CD4-positive, CD25-positive, alpha-beta regulatory T cell (primary cell): ENCODE results near the gene ZDHHC24. TPM values are rescaled to one million over a fixed set of nuclear protein-coding genes. Genes with fewer than 3 reads are reported as not detected.

Source experiments
- ATAC-seq, 2 donors: fragments of 150-1000 bp; cut with Tn5 transposase; one replicate each; pipeline ENCODE4 v1.10.0; 2021; ENCODE audit warnings: low read depth in 2 of 2, moderate number of reproducible peaks in 2 of 2, moderate library complexity in 1 of 2
- DNase-seq, 3 donors: peaks; one replicate each; pipeline versions ENCODE4 v3.0.0 to v3.0.0-alpha.2; 2012 to 2022; ENCODE audit warnings: mixed read lengths in 1 of 3
- H3K27ac ChIP-seq: one replicate; pipeline ENCODE4 v1.7.0; 2013; ENCODE audit warnings: mild to moderate bottlenecking, low read length; ENCODE audit not compliant: insufficient read depth, poor library complexity, severe bottlenecking
- H3K27me3 ChIP-seq: one replicate; pipeline ENCODE4 v1.7.0; 2013; ENCODE audit warnings: low read length; ENCODE audit not compliant: control insufficient read depth, insufficient read depth
- H3K36me3 ChIP-seq: one replicate; pipeline ENCODE4 v1.7.0; 2013; ENCODE audit warnings: mild to moderate bottlenecking, low read length, moderate library complexity; ENCODE audit not compliant: control insufficient read depth, insufficient read depth
- H3K4me1 ChIP-seq: 2 replicates; pipeline ENCODE4 v1.7.0; 2013; ENCODE audit warnings: mild to moderate bottlenecking, low read length; ENCODE audit not compliant: insufficient read depth, control insufficient read depth, poor library complexity, severe bottlenecking
- H3K4me3 ChIP-seq: one replicate; pipeline ENCODE4 v1.7.0; 2013; ENCODE audit warnings: low read depth, mild to moderate bottlenecking, low read length, moderate library complexity
- H3K9me3 ChIP-seq, 2 experiments: 1 replicate in 1 of 2; 2 replicates in 1 of 2; pipeline ENCODE4 v1.7.0; 2013; ENCODE audit warnings: low read length in 2 of 2, mild to moderate bottlenecking in 1 of 2, moderate library complexity in 1 of 2; ENCODE audit not compliant: control insufficient read depth in 2 of 2
- H3K27ac Mint-ChIP-seq, 3 donors: one replicate each; pipeline ENCODE4 v1.8.0; 2020 to 2022; ENCODE audit warnings: mild to moderate bottlenecking in 3 of 3, mixed read lengths in 3 of 3, moderate library complexity in 2 of 3
- H3K27me3 Mint-ChIP-seq: one replicate; pipeline ENCODE4 v1.8.0; 2022; ENCODE audit warnings: mild to moderate bottlenecking, mixed read lengths
- H3K36me3 Mint-ChIP-seq: one replicate; pipeline ENCODE4 v1.8.0; 2020; ENCODE audit warnings: mixed read lengths
- H3K4me1 Mint-ChIP-seq, 4 donors: one replicate each; pipeline ENCODE4 v1.8.0; 2020 to 2022; ENCODE audit warnings: mixed read lengths in 4 of 4, mild to moderate bottlenecking in 1 of 4
- H3K4me3 Mint-ChIP-seq, 4 donors: one replicate each; pipeline ENCODE4 v1.8.0; 2020 to 2022; ENCODE audit warnings: mild to moderate bottlenecking in 4 of 4, mixed read lengths in 4 of 4, moderate library complexity in 3 of 4
- H3K9me3 Mint-ChIP-seq, 7 donors: one replicate each; pipeline ENCODE4 v1.8.0; 2020 to 2022; ENCODE audit warnings: mixed read lengths in 7 of 7, mild to moderate bottlenecking in 3 of 7, moderate library complexity in 2 of 7
- polyA plus RNA-seq, 4 donors: library from polyadenylated mRNA; unstranded; fragments of 300-500 nt; fragmentation: Illumina TruSeq; gene quantifications; one replicate each; pipeline ENCODE4 v1.2.3, GENCODE V29; 2021
- total RNA-seq: library from RNA; stranded (reverse); gene quantifications from one replicate; pipeline ENCODE4 v1.2.3, GENCODE V29; 2022

ZDHHC24 gene
- total and polyA plus RNA-seq, 5 donors from 2014 or later, result 14.1 to 20.6 (median 15.3) TPM

DNA sequence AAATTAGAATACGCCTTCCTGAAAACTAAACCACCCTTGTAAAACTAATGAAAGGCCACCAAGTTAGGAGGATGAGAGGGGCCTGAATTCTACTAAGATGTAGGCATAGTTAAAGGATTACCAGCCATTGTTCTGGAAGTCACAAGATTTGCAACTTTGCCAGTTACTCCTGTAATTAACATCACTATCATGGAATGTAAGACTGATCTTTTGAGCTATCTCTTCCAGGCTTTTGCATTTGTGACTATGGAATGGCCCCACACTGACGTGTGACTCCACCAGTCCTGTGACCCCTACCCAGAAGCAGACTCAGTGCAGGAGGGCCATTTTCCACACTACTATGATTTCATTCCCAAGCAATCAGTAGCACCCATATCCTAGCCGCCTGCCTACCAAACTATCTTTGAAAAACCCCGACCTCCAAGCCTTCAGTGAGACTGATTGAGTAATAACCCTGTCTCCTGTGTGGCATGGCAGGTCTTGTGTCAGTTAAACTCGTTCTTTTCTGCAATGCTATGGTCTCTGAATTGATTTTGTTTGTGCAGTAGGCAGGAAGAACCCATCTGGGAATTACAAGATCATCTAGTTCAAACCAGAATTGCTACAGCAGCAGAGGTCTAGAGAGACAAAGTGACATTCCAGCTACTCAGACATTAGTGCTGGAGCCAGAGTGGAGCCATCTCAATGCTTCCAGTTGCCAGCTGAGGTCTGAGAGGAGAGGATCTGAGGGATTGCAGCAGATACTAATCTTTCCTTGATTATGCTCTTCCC lies 24.4 kb upstream of the ZDHHC24 start:
- ATAC-seq, result no peak
- DNase-seq, result no peak
- Mint-ChIP-seq H3K4me1 (peaks cover 0 to 13% (median 1%) of the 10 kb centered on the region in 4 donors), H3K4me3 (peak overlapping the region in 3 of 4 donors; percentile 5 to 50 (median 20)), H3K9me3 (peaks cover 0 to 3% (median 0%) of the 10 kb centered on the region in 7 donors), H3K36me3 (no peaks in the 10 kb centered on the region), H3K27me3 (peaks cover 31% of the 10 kb centered on the region), H3K27ac (peak overlapping the region in 1 of 3 donors; percentile 23)
- Histone ChIP-seq H3K4me3 (no peak overlapping the region), H3K4me1 (peaks cover 12% of the 10 kb centered on the region), H3K27me3 (no peaks in the 10 kb centered on the region), H3K36me3 (no peaks in the 10 kb centered on the region), H3K27ac (no peak overlapping the region), H3K9me3 (no peaks in the 10 kb centered on the region)

DNA sequence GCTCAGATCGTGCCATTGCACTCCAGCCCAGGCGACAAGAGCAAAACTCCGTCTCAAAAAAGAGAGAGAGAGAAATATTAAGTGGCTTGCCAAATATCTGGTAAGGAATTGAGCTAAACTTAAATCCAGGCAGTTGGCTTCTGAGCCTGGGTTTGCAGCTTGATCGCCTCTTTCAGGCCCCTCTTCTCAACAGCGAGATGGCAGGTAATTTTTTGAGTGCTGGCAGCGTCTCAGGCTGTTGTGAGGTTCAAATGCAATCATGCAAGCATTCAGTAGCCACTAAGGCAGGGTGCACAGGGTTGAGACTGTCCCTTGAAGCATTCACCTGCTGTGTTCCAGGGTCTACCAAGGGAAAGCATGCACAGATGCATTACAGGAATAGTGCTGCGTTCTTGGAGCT lies 23.2 kb upstream of the ZDHHC24 start:
- H3K4me3 Mint-ChIP-seq, result peak overlapping the region in 1 of 4 donors; percentile 80
- H3K36me3 ChIP-seq, result no peaks in the 10 kb centered on the region
- ATAC-seq (no peak), DNase-seq (no peak)
- H3K27me3 ChIP-seq, result no peaks in the 10 kb centered on the region
- H3K9me3 Mint-ChIP-seq, result peaks cover 0 to 3% (median 0%) of the 10 kb centered on the region in 7 donors
- no peak overlapping the region for H3K27ac ChIP-seq
- H3K4me1 ChIP-seq, result peaks cover 12% of the 10 kb centered on the region
- peaks cover 0 to 13% (median 1%) of the 10 kb centered on the region in 4 donors for H3K4me1 Mint-ChIP-seq
- peaks cover 19% of the 10 kb centered on the region for H3K27me3 Mint-ChIP-seq
- H3K4me3 ChIP-seq, result no peak overlapping the region
- no peak overlapping the region for H3K27ac Mint-ChIP-seq
- H3K9me3 ChIP-seq, result no peaks in the 10 kb centered on the region
- no peaks in the 10 kb centered on the region for H3K36me3 Mint-ChIP-seq

DNA sequence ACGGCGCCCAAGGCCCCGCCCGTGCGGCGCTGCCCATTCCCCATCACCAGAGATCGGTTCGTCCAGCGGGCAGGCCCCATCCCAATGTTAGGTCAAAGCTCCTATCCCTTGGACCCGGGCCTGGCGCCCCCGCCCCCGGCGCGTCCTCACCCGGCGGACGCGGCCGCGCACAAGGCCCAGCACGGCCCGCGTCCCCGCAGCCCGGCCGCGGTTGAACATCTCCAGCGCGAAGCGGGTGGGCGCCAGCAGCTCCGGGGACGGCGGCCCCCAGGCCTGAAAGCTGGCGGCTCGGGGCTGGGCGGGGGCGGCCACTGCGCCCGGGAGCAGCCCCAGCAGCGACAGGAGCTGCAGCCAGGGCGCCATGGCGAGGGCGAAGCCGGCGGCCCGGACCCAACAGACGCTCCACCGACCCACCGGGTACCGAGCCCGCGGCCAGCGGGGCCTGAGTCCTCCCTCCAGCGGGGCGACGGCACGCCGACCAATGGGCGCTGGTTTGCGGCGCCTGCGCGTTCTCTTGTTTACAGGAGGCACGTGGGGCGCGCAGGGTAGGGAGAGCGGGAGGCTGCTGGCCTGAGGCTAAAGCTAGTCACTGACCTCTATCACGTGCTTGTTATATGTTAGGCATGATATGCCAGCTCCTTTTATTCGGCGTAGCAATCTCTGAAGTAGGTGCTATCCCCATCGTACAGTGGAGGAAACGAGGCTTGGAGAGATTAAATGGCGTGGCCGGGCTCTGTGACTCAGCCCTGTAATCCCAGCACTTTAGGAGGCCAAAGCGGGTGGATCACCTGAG lies 22.5 kb upstream of the ZDHHC24 start, which contains the start of gene CTSF:
CTSF (minus strand) TSS at position 483 of the 793 bp plus-strand sequence; CDS start at position 363, 120 bp downstream.
- Mint-ChIP-seq H3K27me3 (peaks cover 15% of the 10 kb centered on the region), H3K27ac (peak within 1 kb of the TSS in 2 of 3 donors; percentile 54 to 75), H3K4me1 (peaks cover 0 to 13% (median 1%) of the 10 kb centered on the region in 4 donors), H3K9me3 (peaks cover 0 to 3% (median 0%) of the 10 kb centered on the region in 7 donors), H3K4me3 (peak within 1 kb of the TSS; percentile 49 to 80 (median 76)), H3K36me3 (no peaks in the 10 kb centered on the region)
- DNase-seq (peak; percentile 49 to 61 (median 53)), ATAC-seq (peak; percentile 68 to 80)
- H3K9me3 ChIP-seq, result no peaks in the 10 kb centered on the region
- peak within 1 kb of the TSS; percentile 62 for H3K4me3 ChIP-seq
- H3K27ac ChIP-seq, result no peak within 1 kb of the TSS
- H3K36me3 ChIP-seq, result no peaks in the 10 kb centered on the region
- H3K4me1 ChIP-seq, result peaks cover 12% of the 10 kb centered on the region
- H3K27me3 ChIP-seq, result no peaks in the 10 kb centered on the region

DNA sequence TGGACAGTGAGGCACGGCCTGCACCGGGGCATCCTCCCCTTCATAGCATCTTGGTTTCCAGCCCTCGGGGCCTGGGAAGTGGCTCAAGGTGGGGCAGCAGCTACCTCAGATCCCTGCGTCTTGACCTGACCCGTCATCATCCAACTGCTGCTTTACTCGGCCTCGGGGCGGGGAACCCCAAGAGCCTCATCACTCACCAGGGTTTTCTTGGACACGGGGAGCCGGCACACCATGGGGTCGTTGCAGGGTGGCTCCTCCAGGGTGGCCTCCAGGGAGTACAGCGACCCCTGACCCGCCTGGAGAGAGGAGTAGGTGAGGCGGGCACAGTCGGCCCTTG lies 21.9 kb upstream of the ZDHHC24 start:
- ATAC-seq, result no peak
- H3K4me3 ChIP-seq, result no peak overlapping the region

DNA sequence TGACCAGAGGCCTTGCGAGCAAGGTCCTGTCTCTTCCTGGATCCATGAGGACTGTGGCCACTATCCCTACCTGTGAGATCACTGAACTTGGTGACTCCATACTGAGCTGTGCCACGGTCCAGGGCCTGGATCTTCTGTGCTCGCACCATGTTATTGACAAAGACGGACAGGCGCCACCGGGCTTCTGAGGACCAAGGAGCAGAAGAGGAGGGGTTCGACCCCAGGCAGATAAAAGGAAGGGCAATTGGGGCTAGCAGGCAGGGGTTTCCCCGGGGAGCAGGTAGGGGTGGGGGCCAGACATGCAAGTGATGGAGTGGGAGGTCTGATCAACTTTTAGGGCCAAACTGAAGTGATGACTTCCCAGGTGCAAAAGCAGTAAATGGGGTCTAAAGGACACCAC lies 20.4 kb upstream of the ZDHHC24 start:
- Mint-ChIP-seq H3K9me3 (peaks cover 0 to 3% (median 0%) of the 10 kb centered on the region in 7 donors), H3K27me3 (peaks cover 6% of the 10 kb centered on the region), H3K36me3 (no peaks in the 10 kb centered on the region), H3K4me1 (peaks cover 0 to 13% (median 1%) of the 10 kb centered on the region in 4 donors), H3K27ac (peak overlapping the region in 1 of 3 donors; percentile 42), H3K4me3 (peak overlapping the region; percentile 8 to 90 (median 49))
- no peak overlapping the region for H3K27ac ChIP-seq
- DNase-seq, result no peak
- no peaks in the 10 kb centered on the region for H3K27me3 ChIP-seq
- peaks cover 12% of the 10 kb centered on the region for H3K4me1 ChIP-seq
- no peaks in the 10 kb centered on the region for H3K36me3 ChIP-seq
- H3K9me3 ChIP-seq, result no peaks in the 10 kb centered on the region
- no peak overlapping the region for H3K4me3 ChIP-seq
- ATAC-seq, result no peak

More for the DNA sequence above, 21.9 kb upstream of the ZDHHC24 start:
- H3K27ac ChIP-seq, result no peak overlapping the region
- H3K9me3 ChIP-seq, result no peaks in the 10 kb centered on the region
- no peaks in the 10 kb centered on the region for H3K36me3 Mint-ChIP-seq
- no peaks in the 10 kb centered on the region for H3K27me3 ChIP-seq
- no peaks in the 10 kb centered on the region for H3K36me3 ChIP-seq
- peaks cover 0 to 13% (median 1%) of the 10 kb centered on the region in 4 donors for H3K4me1 Mint-ChIP-seq
- H3K9me3 Mint-ChIP-seq, result peaks cover 0 to 3% (median 0%) of the 10 kb centered on the region in 7 donors
- peak overlapping the region in 3 of 4 donors; percentile 65 to 76 (median 74) for H3K4me3 Mint-ChIP-seq
- H3K27ac Mint-ChIP-seq, result no peak overlapping the region
- peaks cover 12% of the 10 kb centered on the region for H3K4me1 ChIP-seq
- DNase-seq, result no peak
- peaks cover 9% of the 10 kb centered on the region for H3K27me3 Mint-ChIP-seq

DNA sequence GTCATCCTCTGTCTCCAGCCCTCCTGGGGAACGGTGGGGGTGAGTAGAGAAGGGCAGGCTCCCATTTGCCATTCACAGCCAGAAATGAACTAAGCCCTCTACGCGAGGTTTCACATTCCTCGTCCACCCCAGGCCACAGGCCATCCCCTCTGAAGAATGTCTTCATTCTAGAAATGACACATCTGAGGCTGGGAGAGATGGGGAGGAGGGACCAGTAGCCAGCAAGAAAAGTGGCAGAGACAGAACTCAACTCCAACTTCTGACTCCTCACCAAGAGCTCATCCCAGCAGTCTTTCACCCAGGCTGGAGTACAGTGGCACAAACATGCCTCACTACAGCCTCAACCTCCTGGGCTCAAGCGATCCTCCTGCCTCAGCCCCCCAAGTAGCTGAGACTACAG lies 19.1 kb upstream of the ZDHHC24 start:
- no peak overlapping the region for H3K4me3 Mint-ChIP-seq
- H3K27ac ChIP-seq, result no peak overlapping the region
- H3K27ac Mint-ChIP-seq, result no peak overlapping the region
- ATAC-seq (no peak), DNase-seq (no peak)
- H3K9me3 Mint-ChIP-seq, result peaks cover 0 to 3% (median 0%) of the 10 kb centered on the region in 7 donors
- H3K4me1 Mint-ChIP-seq, result peaks cover 0 to 13% (median 1%) of the 10 kb centered on the region in 4 donors
- peaks cover 6% of the 10 kb centered on the region for H3K27me3 Mint-ChIP-seq
- no peaks in the 10 kb centered on the region for H3K27me3 ChIP-seq
- no peaks in the 10 kb centered on the region for H3K36me3 Mint-ChIP-seq
- peaks cover 12% of the 10 kb centered on the region for H3K4me1 ChIP-seq
- H3K36me3 ChIP-seq, result no peaks in the 10 kb centered on the region
- H3K4me3 ChIP-seq, result no peak overlapping the region
- no peaks in the 10 kb centered on the region for H3K9me3 ChIP-seq

DNA sequence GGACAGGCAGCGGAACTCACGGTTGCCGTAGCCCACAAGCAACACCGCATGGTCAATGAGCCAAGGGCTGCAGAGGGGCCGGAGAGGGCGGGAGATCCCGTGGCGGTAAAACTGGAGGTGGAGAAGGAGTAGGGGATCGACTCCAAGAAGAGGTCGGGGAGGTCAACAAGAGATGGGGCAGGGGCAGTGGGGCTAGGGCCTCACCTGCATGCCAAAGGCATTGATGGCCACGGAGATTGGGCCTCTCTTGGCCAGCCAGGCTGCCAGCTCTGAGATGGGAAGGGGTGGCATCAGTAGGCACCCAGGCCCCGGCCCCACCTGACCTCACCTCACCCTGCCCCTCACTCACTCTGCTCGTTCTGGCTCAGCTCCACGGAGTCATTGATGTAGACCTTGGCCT lies 18.7 kb upstream of the ZDHHC24 start:
- H3K27ac ChIP-seq, result no peak overlapping the region
- Mint-ChIP-seq H3K4me3 (no peak overlapping the region), H3K4me1 (peaks cover 0 to 13% (median 1%) of the 10 kb centered on the region in 4 donors), H3K36me3 (no peaks in the 10 kb centered on the region), H3K27ac (no peak overlapping the region), H3K27me3 (peaks cover 6% of the 10 kb centered on the region), H3K9me3 (peaks cover 0 to 3% (median 0%) of the 10 kb centered on the region in 7 donors)
- H3K4me1 ChIP-seq, result peaks cover 12% of the 10 kb centered on the region
- ATAC-seq, result no peak
- no peak for DNase-seq
- H3K4me3 ChIP-seq, result no peak overlapping the region
- no peaks in the 10 kb centered on the region for H3K9me3 ChIP-seq
- no peaks in the 10 kb centered on the region for H3K27me3 ChIP-seq
- H3K36me3 ChIP-seq, result no peaks in the 10 kb centered on the region
